Karpas-422 (cell line): ENCODE data around the gene NFKB2. TPM values are rescaled to one million over a fixed set of nuclear protein-coding genes. Genes with fewer than 3 reads are reported as not detected.

Experiments
- DNase-seq: peaks from one replicate; pipeline ENCODE4 v3.0.0-alpha.2; 2015
- H2AFZ ChIP-seq: fragments of 200-600 bp; sonication (generic); 2 replicates; pipeline ENCODE4 v1.6.1; 2014; ENCODE audit warnings: antibody characterized with exemption, low read length, mixed read lengths
- H3K27ac ChIP-seq: fragments of 200-600 bp; sonication (generic); 2 replicates; pipeline ENCODE4 v1.5.1; 2014; ENCODE audit warnings: mild to moderate bottlenecking, low read length, moderate library complexity
- H3K27me3 ChIP-seq: fragments of 200-600 bp; sonication (generic); 2 replicates; pipeline ENCODE4 v1.6.1; 2014; ENCODE audit warnings: low read length, mixed read lengths
- H3K36me3 ChIP-seq: fragments of 200-600 bp; sonication (generic); 2 replicates; pipeline ENCODE4 v1.6.1; 2014; ENCODE audit warnings: low read length, mixed read lengths; ENCODE audit not compliant: insufficient read depth
- H3K4me1 ChIP-seq: fragments of 200-600 bp; sonication (generic); 2 replicates; pipeline ENCODE4 v1.6.1; 2014; ENCODE audit warnings: mild to moderate bottlenecking, low read length, mixed read lengths
- H3K4me2 ChIP-seq: fragments of 200-600 bp; sonication (generic); 2 replicates; pipeline ENCODE4 v1.6.1; 2014; ENCODE audit warnings: low read length, low read depth, mild to moderate bottlenecking; ENCODE audit not compliant: poor library complexity, severe bottlenecking
- H3K4me3 ChIP-seq: fragments of 200-600 bp; sonication (generic); 2 replicates; pipeline ENCODE4 v1.5.1; 2014; ENCODE audit warnings: mild to moderate bottlenecking, antibody characterized with exemption, low read length, mixed read lengths
- H3K79me2 ChIP-seq: fragments of 200-600 bp; sonication (generic); 2 replicates; pipeline ENCODE4 v1.6.1; 2014; ENCODE audit warnings: mild to moderate bottlenecking, low read length, mixed read lengths
- H3K9ac ChIP-seq: fragments of 200-600 bp; sonication (generic); 2 replicates; pipeline ENCODE4 v1.6.0; 2014; ENCODE audit warnings: low read length
- H3K9me2 ChIP-seq: fragments of 200-600 bp; sonication (generic), shearing (Covaris generic); replicated peaks from 2 replicates; pipeline ENCODE4 v1.6.0; 2014; ENCODE audit warnings: mild to moderate bottlenecking, low read length, moderate library complexity; ENCODE audit not compliant: insufficient read depth
- H3K9me3 ChIP-seq: fragments of 300-700, 200-600 bp; sonication (generic); 2 replicates; pipeline ENCODE4 v1.6.1; 2014; ENCODE audit warnings: low read length, mixed read lengths
- H4K20me1 ChIP-seq: fragments of 200-600 bp; sonication (generic); 2 replicates; pipeline ENCODE4 v1.6.1; 2014; ENCODE audit warnings: mild to moderate bottlenecking, antibody characterized with exemption, low read length, low read depth; ENCODE audit not compliant: insufficient read depth
- total RNA-seq: library from RNA; depleted of rRNA; stranded (reverse); fragments of >200 nt; shearing (Covaris generic); gene quantifications from 2 replicates; pipeline ENCODE4 v1.2.3, GENCODE V29; 2014; ENCODE audit warnings: low replicate concordance

NFKB2 gene
- total RNA-seq, 1 experiment from 2014 or later, result 3.1 TPM

- no peaks in the 10 kb centered on the region for H3K27me3 ChIP-seq
- H4K20me1 ChIP-seq, result no peaks in the 10 kb centered on the region
- H2AFZ ChIP-seq, result no peak overlapping the region; the same call in 1 of the 2 replicates
- DNase-seq, result no peak
- peak overlapping the region; percentile 78 for H3K4me3 ChIP-seq
- peak overlapping the region; percentile 72 for H3K9ac ChIP-seq
- H3K4me2 ChIP-seq, result peak overlapping the region; percentile 80
- H3K9me2 ChIP-seq, result no peaks in the 10 kb centered on the region
- H3K27ac ChIP-seq, result no peak overlapping the region
- H3K4me1 ChIP-seq, result peaks cover 12% of the 10 kb centered on the region
- H3K9me3 ChIP-seq, result no peaks in the 10 kb centered on the region
- H3K36me3 ChIP-seq, result no peaks in the 10 kb centered on the region
- no peaks in the 10 kb centered on the region for H3K79me2 ChIP-seq
These were observed 25.9 kb downstream of the NFKB2 start for GRCh38 chr10:102421507-102421756.

GRCh38 chr10:102421757-102422512, 26.4 kb downstream of the NFKB2 start:
- H2AFZ ChIP-seq, result no peak overlapping the region
- no peaks in the 10 kb centered on the region for H3K79me2 ChIP-seq
- no peaks in the 10 kb centered on the region for H3K27me3 ChIP-seq
- H3K36me3 ChIP-seq, result no peaks in the 10 kb centered on the region
- H3K27ac ChIP-seq, result no peak overlapping the region
- no peaks in the 10 kb centered on the region for H4K20me1 ChIP-seq
- peak overlapping the region; percentile 72 for H3K9ac ChIP-seq
- H3K9me3 ChIP-seq, result no peaks in the 10 kb centered on the region
- DNase-seq, result no peak
- H3K9me2 ChIP-seq, result no peaks in the 10 kb centered on the region
- peak overlapping the region; percentile 78 for H3K4me3 ChIP-seq
- H3K4me2 ChIP-seq, result peak overlapping the region; percentile 80
- peaks cover 12% of the 10 kb centered on the region for H3K4me1 ChIP-seq

- H3K4me3 ChIP-seq, result no peak overlapping the region
These were observed 27.1 kb downstream of the NFKB2 start for GRCh38 chr10:102422545-102423129.

GRCh38 chr10:102423372-102423968, 28.0 kb downstream of the NFKB2 start:
- no peak for DNase-seq
- H2AFZ ChIP-seq, result no peak overlapping the region
- no peaks in the 10 kb centered on the region for H4K20me1 ChIP-seq
- H3K4me1 ChIP-seq, result peaks cover 12% of the 10 kb centered on the region
- H3K79me2 ChIP-seq, result no peaks in the 10 kb centered on the region
- no peaks in the 10 kb centered on the region for H3K36me3 ChIP-seq
- no peak overlapping the region for H3K9ac ChIP-seq
- no peaks in the 10 kb centered on the region for H3K9me3 ChIP-seq
- H3K4me3 ChIP-seq, result no peak overlapping the region
- H3K9me2 ChIP-seq, result no peaks in the 10 kb centered on the region
- H3K27ac ChIP-seq, result no peak overlapping the region
- H3K27me3 ChIP-seq, result no peaks in the 10 kb centered on the region
- H3K4me2 ChIP-seq, result no peak overlapping the region

More at GRCh38 chr10:102422545-102423129, 27.1 kb downstream of the NFKB2 start:
- H3K9me3 ChIP-seq, result no peaks in the 10 kb centered on the region
- no peaks in the 10 kb centered on the region for H3K27me3 ChIP-seq
- H2AFZ ChIP-seq, result no peak overlapping the region
- H3K27ac ChIP-seq, result no peak overlapping the region
- no peaks in the 10 kb centered on the region for H3K36me3 ChIP-seq
- DNase-seq, result no peak
- H3K4me1 ChIP-seq, result peaks cover 12% of the 10 kb centered on the region
- no peak overlapping the region for H3K4me2 ChIP-seq
- no peak overlapping the region for H3K9ac ChIP-seq
- no peaks in the 10 kb centered on the region for H3K79me2 ChIP-seq
- H3K9me2 ChIP-seq, result no peaks in the 10 kb centered on the region
- no peaks in the 10 kb centered on the region for H4K20me1 ChIP-seq

GRCh38 chr10:102424145-102424544, 28.6 kb downstream of the NFKB2 start:
- no peaks in the 10 kb centered on the region for H3K9me2 ChIP-seq
- no peak for DNase-seq
- no peaks in the 10 kb centered on the region for H3K9me3 ChIP-seq
- no peak overlapping the region for H3K4me3 ChIP-seq
- no peaks in the 10 kb centered on the region for H3K27me3 ChIP-seq
- no peaks in the 10 kb centered on the region for H3K36me3 ChIP-seq
- peaks cover 10% of the 10 kb centered on the region for H3K4me1 ChIP-seq
- no peaks in the 10 kb centered on the region for H3K79me2 ChIP-seq
- no peak overlapping the region for H3K27ac ChIP-seq
- H4K20me1 ChIP-seq, result no peaks in the 10 kb centered on the region
- H3K9ac ChIP-seq, result no peak overlapping the region
- no peak overlapping the region for H3K4me2 ChIP-seq
- no peak overlapping the region for H2AFZ ChIP-seq

GRCh38 chr10:102424916-102425315, 29.4 kb downstream of the NFKB2 start:
- no peak overlapping the region for H3K4me2 ChIP-seq
- no peaks in the 10 kb centered on the region for H3K36me3 ChIP-seq
- no peak overlapping the region for H3K9ac ChIP-seq
- H3K27ac ChIP-seq, result no peak overlapping the region
- no peak overlapping the region for H2AFZ ChIP-seq
- no peak for DNase-seq
- peaks cover 7% of the 10 kb centered on the region for H3K4me1 ChIP-seq
- no peaks in the 10 kb centered on the region for H3K9me3 ChIP-seq
- no peaks in the 10 kb centered on the region for H3K79me2 ChIP-seq
- H4K20me1 ChIP-seq, result no peaks in the 10 kb centered on the region
- no peaks in the 10 kb centered on the region for H3K9me2 ChIP-seq
- H3K27me3 ChIP-seq, result no peaks in the 10 kb centered on the region
- no peak overlapping the region for H3K4me3 ChIP-seq

- Histone ChIP-seq H3K4me3 (no peak overlapping the region), H2AFZ (no peak overlapping the region), H3K36me3 (no peaks in the 10 kb centered on the region), H3K27ac (no peak overlapping the region), H3K27me3 (no peaks in the 10 kb centered on the region), H3K4me2 (no peak overlapping the region), H3K9ac (no peak overlapping the region), H3K79me2 (no peaks in the 10 kb centered on the region), H4K20me1 (no peaks in the 10 kb centered on the region), H3K9me3 (no peaks in the 10 kb centered on the region), H3K4me1 (peaks cover 7% of the 10 kb centered on the region), H3K9me2 (no peaks in the 10 kb centered on the region)
- DNase-seq, result no peak
These were observed 29.9 kb downstream of the NFKB2 start for GRCh38 chr10:102425444-102425843.

- H3K9me3 ChIP-seq, result no peaks in the 10 kb centered on the region
- no peaks in the 10 kb centered on the region for H3K9me2 ChIP-seq
- H3K4me1 ChIP-seq, result peaks cover 9% of the 10 kb centered on the region
- H3K27me3 ChIP-seq, result no peaks in the 10 kb centered on the region
- peaks cover 11% of the 10 kb centered on the region for H3K79me2 ChIP-seq
- no peaks in the 10 kb centered on the region for H4K20me1 ChIP-seq
- no peak for DNase-seq
- no peak overlapping the region for H2AFZ ChIP-seq
- no peak overlapping the region for H3K4me3 ChIP-seq
- no peaks in the 10 kb centered on the region for H3K36me3 ChIP-seq
- H3K9ac ChIP-seq, result no peak overlapping the region
- no peak overlapping the region for H3K27ac ChIP-seq
- H3K4me2 ChIP-seq, result no peak overlapping the region
These were observed 31.3 kb downstream of the NFKB2 start for GRCh38 chr10:102426803-102427287.
